GM10266 (cell line): ENCODE data around the gene PANK4.

Source experiments
- DNase-seq: peaks from one replicate; pipeline ENCODE4 v3.0.0; 2012; ENCODE audit errors: extremely low spot score
- TF ChIP-seq, protein P1 (sequence below): IDR thresholded peaks from 2 replicates; pipeline ENCODE4 v1.5.1; 2012; ENCODE audit warnings: mild to moderate bottlenecking, low read depth; ENCODE audit not compliant: control insufficient read depth, insufficient read depth; ENCODE audit errors: missing control alignments

The PANK4 gene

DNA sequence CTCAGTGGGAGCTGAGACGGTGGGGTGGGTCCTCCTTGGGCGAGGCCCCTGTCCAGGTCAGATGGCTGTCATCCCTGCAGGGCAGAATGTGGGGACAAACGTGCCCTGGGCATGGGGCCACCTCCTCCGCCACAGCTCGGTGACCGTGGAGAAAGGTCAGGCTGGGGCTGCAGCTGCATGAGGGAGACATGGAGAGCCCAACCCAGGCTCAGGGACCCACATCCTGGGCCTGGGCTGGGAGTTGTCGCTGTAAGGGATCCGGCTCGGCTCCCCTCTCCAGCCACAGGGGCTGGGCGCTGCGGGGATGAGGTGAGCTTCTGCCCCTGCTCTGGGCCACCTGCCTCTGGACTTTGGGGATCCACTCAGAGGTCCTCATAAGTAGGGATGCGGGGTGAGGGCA, 50.8 kb downstream of the PANK4 start:
- DNase-seq = no peak
- TF ChIP-seq, protein P1, sequence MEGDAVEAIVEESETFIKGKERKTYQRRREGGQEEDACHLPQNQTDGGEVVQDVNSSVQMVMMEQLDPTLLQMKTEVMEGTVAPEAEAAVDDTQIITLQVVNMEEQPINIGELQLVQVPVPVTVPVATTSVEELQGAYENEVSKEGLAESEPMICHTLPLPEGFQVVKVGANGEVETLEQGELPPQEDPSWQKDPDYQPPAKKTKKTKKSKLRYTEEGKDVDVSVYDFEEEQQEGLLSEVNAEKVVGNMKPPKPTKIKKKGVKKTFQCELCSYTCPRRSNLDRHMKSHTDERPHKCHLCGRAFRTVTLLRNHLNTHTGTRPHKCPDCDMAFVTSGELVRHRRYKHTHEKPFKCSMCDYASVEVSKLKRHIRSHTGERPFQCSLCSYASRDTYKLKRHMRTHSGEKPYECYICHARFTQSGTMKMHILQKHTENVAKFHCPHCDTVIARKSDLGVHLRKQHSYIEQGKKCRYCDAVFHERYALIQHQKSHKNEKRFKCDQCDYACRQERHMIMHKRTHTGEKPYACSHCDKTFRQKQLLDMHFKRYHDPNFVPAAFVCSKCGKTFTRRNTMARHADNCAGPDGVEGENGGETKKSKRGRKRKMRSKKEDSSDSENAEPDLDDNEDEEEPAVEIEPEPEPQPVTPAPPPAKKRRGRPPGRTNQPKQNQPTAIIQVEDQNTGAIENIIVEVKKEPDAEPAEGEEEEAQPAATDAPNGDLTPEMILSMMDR = no peak

DNA sequence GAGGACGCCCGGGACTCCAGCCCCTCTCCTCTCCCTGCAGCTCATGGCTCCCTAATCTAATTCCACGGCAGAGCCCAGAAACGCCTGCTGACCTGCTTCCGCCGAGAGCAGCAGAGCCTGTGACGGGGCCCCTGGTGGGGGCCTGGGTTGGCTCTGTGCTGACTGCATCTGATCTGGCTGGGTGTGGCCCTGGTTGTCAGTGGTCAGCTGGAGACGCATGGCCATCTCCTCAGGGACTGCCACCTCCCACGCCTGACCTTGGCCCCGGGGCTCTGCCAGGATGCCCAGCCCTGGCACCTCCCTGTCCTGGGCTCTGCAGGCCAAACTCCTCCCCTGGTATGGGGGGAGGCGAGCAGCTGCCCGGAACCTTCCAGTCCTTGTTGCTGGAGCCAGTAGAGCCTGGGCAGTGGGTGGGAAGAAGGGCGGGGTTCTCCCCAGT, 51.4 kb downstream of the PANK4 start:
- TF ChIP-seq, protein P1 = no peak
- no peak for DNase-seq

DNA sequence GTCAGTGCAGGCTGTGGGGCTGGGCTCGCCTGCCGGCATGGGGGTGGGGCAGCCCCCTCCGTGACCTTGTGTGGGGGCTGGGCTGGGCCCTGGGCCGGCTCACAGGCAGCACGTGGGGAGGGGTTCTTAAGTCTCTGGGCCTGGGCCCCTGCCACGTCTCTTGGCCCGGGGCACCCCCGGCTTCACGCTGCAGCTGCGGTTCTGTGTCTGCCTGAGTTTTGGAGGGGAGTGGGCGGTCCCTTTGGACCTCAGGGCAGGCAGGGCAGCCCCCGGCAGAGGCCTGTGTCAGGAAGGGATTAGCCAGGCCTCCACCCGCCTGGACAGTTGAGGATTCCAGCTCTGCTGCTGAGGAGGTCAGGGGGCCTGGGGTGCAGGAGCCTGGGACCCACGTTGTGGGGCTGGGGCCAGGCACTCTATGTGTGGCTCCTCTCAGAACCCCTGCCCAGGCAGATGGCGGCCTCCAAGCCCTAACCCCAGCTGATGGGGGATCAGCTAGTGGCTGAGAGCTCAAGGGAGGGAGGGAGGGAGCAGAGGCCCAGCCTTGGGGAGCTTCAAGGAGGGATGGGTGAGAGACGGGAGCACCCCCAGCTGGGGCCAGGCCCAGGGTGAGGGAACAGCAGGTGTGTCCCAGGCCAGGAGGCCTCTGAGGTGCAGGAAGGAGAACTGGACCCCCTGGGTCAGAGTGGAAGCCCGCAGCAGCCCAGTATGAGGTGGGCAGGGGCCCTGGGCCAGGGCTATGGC, 52.1 kb downstream of the PANK4 start:
- no peak for DNase-seq
- TF ChIP-seq, protein P1 = no peak

GRCh38 chr1:2473198-2473597, 53.2 kb downstream of the PANK4 start:
- TF ChIP-seq, protein P1 = no peak
- no peak for DNase-seq

GRCh38 chr1:2472561-2473177, 53.7 kb downstream of the PANK4 start:
- TF ChIP-seq, protein P1 = no peak

GRCh38 chr1:2472109-2472508, 54.3 kb downstream of the PANK4 start:
- TF ChIP-seq, protein P1 = no peak
- DNase-seq = no peak

More at GRCh38 chr1:2472561-2473177, 53.7 kb downstream of the PANK4 start:
- DNase-seq = no peak

GRCh38 chr1:2471587-2472001, 54.8 kb downstream of the PANK4 start:
- no peak for DNase-seq
- TF ChIP-seq, protein P1 = no peak
